ENCODE measurements around the gene TMEM51.

Gene TMEM51

DNA sequence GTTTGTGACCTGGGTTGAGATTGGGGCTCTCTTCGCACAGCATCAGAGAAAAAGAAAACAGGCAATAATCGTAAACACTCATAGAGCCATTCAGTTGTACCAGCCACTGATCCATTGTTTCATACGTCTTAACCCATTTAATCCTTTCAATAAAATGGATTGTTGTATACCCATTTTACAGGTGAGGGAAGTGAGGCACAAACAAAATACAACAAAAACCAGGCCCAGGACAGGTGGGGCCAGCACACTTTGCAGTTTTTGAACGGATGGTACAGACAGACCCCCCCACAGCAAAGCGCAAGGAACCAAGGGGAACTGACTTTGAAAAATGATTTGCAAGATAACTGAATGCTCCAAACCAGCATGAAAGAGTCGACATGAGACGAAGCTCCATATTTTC, 89.2 kb downstream of the TMEM51 start:
- no peak for TF ChIP-seq TAF1 (IDR thresholded peaks at IDR 0.05; ENCODE audit: borderline replicate concordance, insufficient read depth, low read length)
- TF ChIP-seq, protein P1, sequence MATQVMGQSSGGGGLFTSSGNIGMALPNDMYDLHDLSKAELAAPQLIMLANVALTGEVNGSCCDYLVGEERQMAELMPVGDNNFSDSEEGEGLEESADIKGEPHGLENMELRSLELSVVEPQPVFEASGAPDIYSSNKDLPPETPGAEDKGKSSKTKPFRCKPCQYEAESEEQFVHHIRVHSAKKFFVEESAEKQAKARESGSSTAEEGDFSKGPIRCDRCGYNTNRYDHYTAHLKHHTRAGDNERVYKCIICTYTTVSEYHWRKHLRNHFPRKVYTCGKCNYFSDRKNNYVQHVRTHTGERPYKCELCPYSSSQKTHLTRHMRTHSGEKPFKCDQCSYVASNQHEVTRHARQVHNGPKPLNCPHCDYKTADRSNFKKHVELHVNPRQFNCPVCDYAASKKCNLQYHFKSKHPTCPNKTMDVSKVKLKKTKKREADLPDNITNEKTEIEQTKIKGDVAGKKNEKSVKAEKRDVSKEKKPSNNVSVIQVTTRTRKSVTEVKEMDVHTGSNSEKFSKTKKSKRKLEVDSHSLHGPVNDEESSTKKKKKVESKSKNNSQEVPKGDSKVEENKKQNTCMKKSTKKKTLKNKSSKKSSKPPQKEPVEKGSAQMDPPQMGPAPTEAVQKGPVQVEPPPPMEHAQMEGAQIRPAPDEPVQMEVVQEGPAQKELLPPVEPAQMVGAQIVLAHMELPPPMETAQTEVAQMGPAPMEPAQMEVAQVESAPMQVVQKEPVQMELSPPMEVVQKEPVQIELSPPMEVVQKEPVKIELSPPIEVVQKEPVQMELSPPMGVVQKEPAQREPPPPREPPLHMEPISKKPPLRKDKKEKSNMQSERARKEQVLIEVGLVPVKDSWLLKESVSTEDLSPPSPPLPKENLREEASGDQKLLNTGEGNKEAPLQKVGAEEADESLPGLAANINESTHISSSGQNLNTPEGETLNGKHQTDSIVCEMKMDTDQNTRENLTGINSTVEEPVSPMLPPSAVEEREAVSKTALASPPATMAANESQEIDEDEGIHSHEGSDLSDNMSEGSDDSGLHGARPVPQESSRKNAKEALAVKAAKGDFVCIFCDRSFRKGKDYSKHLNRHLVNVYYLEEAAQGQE (IDR thresholded peaks at IDR 0.05; ENCODE audit: insufficient read depth in 1 of 2, low read depth in 2 of 2, low read length in 2 of 2) = no peak

DNA sequence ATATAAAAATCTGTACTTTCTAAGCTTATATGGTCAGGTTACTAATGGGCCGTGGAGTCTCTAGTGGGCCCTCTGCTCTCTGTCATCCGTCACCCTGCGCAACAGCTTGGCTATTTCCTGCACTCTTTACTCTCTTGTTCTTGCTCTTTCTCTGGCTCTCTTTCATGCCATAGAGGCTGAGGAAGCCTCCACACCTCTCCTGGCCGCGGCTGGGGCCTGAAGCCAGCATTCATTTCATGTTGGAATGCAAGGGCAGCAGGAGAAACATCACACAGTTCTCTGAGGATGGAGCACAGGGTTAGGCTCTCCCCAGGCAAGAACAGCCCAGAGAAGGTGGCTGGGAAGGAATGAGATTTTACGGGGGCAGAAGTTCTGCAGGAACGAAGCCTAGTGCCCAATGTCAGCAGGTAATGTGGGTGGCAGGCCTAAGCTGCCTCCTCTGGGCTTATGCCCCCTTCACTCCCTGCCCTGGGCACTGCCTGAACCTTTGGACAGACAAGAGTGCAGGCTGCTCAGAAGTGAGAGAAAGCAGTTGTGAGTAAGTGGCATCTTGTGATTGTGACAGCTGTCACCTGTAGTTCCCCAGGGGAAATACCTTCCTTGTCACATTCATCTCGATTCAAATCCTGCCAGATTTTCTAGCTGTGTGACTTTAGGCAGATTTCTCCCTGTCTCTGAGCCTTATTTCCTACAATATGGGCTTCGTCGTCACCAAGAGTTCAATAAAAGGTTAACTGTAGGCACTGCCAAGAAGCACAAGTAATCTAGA, 89.9 kb downstream of the TMEM51 start:
- no peak for TF ChIP-seq TAF1 (IDR thresholded peaks at IDR 0.05; ENCODE audit: borderline replicate concordance, insufficient read depth, low read length)
- no peak for TF ChIP-seq POLR2AphosphoS5 (IDR thresholded peaks at IDR 0.05; ENCODE audit: low read depth, low read length)
- no peak for TF ChIP-seq FOXP2 (optimal IDR thresholded peaks at IDR 0.05; ENCODE audit: borderline replicate concordance, extremely low read depth, extremely low read length, insufficient read depth)
- TF ChIP-seq, protein P1 (IDR thresholded peaks at IDR 0.05; ENCODE audit: insufficient read depth in 1 of 2, low read depth in 2 of 2, low read length in 2 of 2) = no peak
- TF ChIP-seq SIN3A (IDR thresholded peaks at IDR 0.05; ENCODE audit: borderline replicate concordance, insufficient read depth, low read length) = no peak

DNA sequence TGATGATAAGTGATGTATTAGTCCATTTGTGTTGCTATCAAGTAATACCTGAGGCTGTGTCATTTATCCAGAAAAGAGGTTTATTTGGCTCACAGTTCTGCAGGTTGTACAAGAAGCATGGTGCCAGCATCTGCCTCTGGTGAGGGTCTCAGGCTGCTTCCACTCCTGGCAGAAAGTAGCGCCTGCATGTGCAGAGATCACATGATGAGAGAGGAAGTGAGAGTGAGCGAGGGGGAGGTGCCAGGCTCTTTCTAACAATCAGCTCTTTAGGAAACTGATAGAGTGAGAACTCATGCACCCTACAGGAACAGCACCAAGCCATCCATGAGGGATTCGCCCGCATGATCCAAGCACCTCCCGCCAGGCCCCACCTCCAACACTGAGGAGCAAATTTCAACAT, 91.3 kb downstream of the TMEM51 start:
- TF ChIP-seq, protein P1 (IDR thresholded peaks at IDR 0.05; ENCODE audit: insufficient read depth in 1 of 2, low read depth in 2 of 2, low read length in 2 of 2) = no peak
- no peak for TF ChIP-seq FOXP2 (optimal IDR thresholded peaks at IDR 0.05; ENCODE audit: borderline replicate concordance, extremely low read depth, extremely low read length, insufficient read depth)
- no peak for TF ChIP-seq SIN3A (IDR thresholded peaks at IDR 0.05; ENCODE audit: borderline replicate concordance, insufficient read depth, low read length)
- TF ChIP-seq TAF1 (IDR thresholded peaks at IDR 0.05; ENCODE audit: borderline replicate concordance, insufficient read depth, low read length) = no peak
- no peak for TF ChIP-seq POLR2AphosphoS5 (IDR thresholded peaks at IDR 0.05; ENCODE audit: low read depth, low read length)

DNA sequence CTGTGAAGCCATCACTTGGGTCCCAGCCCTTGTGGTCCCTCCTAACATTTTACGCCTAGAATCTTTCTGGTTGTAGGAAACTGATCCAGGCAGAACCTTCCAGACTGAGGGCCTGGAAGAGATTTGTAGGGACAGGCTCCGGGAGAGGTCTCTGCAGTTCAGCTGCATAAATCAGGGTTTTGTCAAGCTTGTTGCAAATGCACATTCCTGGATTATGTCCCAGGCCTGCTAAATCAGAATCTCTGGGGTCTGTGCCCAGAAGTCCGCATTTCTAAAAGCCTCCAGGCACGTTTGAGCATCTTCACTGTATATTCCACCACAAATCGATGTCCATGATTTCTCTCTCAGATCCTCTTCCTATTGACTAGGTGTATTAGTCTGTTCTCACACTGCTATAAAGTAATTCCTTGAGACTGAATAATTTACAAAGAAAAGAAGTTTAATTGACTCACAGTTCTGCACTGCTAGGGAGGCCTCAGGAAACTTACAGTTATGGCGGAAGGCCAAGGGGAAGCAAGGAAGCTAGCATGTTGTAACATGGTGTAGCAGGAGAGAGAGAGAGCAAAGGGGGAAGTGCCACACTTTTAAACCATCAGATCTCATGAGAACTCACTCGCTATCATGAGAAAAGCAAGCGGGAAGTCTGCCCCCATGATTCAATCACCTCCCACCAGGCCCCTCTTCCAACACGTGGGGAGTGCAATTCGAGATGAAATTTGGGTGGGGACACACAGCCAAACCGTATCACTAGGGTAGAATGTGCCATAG, 92.2 kb downstream of the TMEM51 start:
- TF ChIP-seq SIN3A (IDR thresholded peaks at IDR 0.05; ENCODE audit: borderline replicate concordance, insufficient read depth, low read length) (no peak), TAF1 (IDR thresholded peaks at IDR 0.05; ENCODE audit: borderline replicate concordance, insufficient read depth, low read length) (no peak), POLR2AphosphoS5 (IDR thresholded peaks at IDR 0.05; ENCODE audit: low read depth, low read length) (no peak), FOXP2 (optimal IDR thresholded peaks at IDR 0.05; ENCODE audit: borderline replicate concordance, extremely low read depth, extremely low read length, insufficient read depth) (no peak)
- TF ChIP-seq, protein P1 (IDR thresholded peaks at IDR 0.05; ENCODE audit: insufficient read depth in 1 of 2, low read depth in 2 of 2, low read length in 2 of 2) = no peak
